ENCODE results near the gene KNCN. TPM values are rescaled to one million over a fixed set of nuclear protein-coding genes. Genes with fewer than 3 reads are reported as not detected.

The KNCN gene
- not detected for total RNA-seq

DNA sequence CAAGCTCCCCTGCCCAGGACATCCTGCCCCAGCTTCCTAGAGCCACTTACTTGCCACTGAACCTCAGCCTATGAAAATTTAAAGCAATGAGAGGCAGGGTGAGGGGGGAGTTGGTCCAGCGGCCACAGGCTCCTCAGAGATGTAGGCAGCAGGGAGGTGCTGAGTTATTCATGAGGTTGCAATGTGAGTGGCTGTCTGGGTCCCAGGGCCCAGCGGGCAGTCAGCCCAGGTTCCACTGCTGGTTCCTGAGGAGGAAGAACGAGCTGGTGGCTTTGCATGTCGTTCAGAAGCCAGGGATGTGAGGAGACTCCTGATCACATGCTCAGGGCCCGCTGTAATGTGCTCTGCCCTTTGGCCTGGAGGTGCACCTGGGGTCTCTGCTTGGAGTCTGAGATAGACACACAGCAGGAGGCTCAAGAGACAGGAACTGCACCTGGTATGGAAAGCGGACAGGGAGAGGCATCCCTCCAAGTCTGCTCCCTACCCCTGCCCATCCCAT lies at the start of gene KNCN:
Gene KNCN (minus strand): TSS at position 51 of the 499 bp plus-strand sequence. CDS start 432 bp downstream, outside the sequence.
- intact Hi-C loops (cut with DNase I), result no loop called here
- ATAC-seq, result no peak
- no peak for DNase-seq (ENCODE audit: low spot score)

- intact Hi-C loops (cut with DNase I), result no loop called here
- ATAC-seq, result no peak
- no peak for DNase-seq (ENCODE audit: low spot score)
Observed at GRCh38 chr1:46599059-46599970, 47.9 kb upstream of the KNCN start.

DNA sequence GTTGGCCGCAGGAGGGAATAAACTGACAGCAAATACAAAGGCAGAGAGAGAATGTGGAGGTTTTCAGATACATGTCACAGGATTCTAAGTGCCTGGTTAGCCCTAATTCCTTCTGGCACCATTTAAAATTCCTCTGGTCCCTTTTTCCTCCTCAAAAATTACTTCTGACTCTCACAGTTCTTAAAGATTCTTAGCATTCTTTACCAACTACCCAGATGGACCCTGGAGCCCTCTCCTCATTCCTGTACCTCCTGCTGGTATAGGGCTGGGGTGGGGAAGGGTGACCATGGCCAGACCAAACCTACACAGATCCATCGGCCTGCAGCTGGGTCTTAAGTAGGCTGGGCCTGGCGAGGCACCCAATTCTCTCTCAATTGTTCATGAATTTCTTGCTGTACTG lies 45.4 kb upstream of the KNCN start:
- ATAC-seq, result no peak
- DNase-seq (ENCODE audit: low spot score), result no peak
- intact Hi-C loops (cut with DNase I), result no loop called here

- DNase-seq (ENCODE audit: low spot score) (no peak), ATAC-seq (no peak)
- intact Hi-C loops (cut with DNase I), result no loop called here
Observed at GRCh38 chr1:46596036-46596435, 44.6 kb upstream of the KNCN start.

GRCh38 chr1:46595127-46595526 lies 43.7 kb upstream of the KNCN start:
- DNase-seq (ENCODE audit: low spot score) (peak; percentile 88), ATAC-seq (peak; percentile 90)
- intact Hi-C loops (cut with DNase I), result no loop called here

GRCh38 chr1:46594063-46594462 lies 42.6 kb upstream of the KNCN start:
- DNase-seq (ENCODE audit: low spot score) (no peak), ATAC-seq (peak; percentile 18)
- intact Hi-C loops (cut with DNase I), result no loop called here

DNA sequence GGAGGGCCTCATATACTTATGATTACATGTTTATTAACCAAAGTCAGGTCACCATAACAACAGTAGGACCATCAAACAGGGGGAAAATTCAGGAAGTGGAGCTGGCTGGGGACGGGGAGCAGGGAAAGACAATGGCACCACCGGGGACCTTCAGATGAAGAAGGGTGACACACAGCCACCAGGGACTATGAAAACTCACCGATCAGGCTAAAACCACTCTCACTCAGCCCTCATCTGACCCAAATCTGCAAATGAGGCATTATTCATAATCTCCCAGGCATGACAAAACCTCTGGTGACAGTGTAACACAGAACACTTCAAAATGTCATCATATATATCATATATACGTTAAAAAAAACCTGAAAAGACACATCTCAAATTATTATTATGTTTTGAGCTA lies 41.4 kb upstream of the KNCN start:
- intact Hi-C loops (cut with DNase I), result no loop called here
- no peak for DNase-seq (ENCODE audit: low spot score)
- ATAC-seq, result no peak

- ATAC-seq, result no peak
- intact Hi-C loops (cut with DNase I), result no loop called here
- no peak for DNase-seq (ENCODE audit: low spot score)
Observed at GRCh38 chr1:46589529-46589928, 38.1 kb upstream of the KNCN start.

DNA sequence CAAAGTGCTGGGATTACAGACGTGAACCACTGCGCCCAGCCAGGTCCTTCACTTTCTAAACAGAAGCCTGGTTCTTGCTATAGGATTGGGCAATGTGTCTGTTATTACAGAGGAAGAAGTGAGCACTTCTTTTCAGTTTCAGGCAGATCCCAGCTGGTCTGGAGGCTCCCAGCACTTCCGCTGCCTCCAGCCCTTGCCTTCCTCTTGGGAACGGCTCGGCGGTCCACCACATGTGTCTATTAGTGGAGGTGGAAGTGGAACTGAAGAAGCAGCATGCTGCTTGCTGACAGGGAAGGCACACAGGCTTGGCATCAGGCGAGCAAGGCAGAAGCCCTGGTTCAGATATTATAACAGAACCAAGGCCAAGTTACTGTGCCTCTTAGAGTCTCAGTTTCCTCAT lies 35.6 kb upstream of the KNCN start:
- DNase-seq (ENCODE audit: low spot score) (peak; percentile 68), ATAC-seq (peak; percentile 90)
- intact Hi-C loops (cut with DNase I), result no loop called here

- DNase-seq (ENCODE audit: low spot score) (no peak), ATAC-seq (no peak)
- intact Hi-C loops (cut with DNase I), result no loop called here
Observed at GRCh38 chr1:46585312-46585938, 34.0 kb upstream of the KNCN start.

DNA sequence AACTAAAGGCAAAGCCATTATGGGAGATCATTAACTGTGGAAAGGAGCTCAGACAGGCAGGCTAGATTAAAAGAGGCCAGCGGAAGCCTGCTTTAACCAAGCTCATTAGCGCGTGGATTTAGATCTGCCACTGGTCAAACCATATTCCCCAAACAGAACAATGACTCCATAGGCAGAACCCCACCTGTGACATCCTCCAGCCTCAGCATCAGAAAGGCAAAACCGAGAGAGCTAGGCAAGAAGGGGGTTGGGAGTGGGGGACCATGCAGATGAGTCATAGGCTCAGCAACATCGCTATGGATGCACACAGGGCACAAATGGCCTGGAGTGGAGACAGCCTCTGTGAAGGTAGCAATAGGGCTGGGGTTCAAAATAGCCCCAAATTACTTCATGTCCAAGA lies 32.0 kb upstream of the KNCN start:
- intact Hi-C loops (cut with DNase I), result no loop called here
- no peak for ATAC-seq

DNA sequence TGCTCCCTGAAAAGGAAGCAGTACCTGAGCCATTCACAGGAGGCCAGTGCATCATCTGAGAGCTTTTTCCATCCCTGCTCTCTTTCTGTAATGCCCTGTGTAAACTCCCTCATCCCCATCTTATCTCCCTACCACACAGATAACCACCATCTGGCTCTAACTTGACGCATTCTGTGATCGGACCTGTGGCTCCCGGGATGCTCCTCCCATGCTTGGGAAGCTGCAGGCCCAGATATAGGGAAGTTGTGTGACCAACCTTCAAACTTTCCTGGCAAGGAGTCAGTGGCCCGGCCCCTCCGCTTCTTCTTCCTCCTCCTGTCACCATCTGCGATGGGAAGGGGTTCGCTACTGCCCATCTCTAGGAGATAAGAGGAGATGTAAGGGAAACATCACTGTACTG lies 31.5 kb upstream of the KNCN start:
- DNase-seq (ENCODE audit: low spot score) (no peak), ATAC-seq (no peak)
- intact Hi-C loops (cut with DNase I), result no loop called here

More for the DNA sequence above, 32.0 kb upstream of the KNCN start:
- no peak for DNase-seq (ENCODE audit: low spot score)

DNA sequence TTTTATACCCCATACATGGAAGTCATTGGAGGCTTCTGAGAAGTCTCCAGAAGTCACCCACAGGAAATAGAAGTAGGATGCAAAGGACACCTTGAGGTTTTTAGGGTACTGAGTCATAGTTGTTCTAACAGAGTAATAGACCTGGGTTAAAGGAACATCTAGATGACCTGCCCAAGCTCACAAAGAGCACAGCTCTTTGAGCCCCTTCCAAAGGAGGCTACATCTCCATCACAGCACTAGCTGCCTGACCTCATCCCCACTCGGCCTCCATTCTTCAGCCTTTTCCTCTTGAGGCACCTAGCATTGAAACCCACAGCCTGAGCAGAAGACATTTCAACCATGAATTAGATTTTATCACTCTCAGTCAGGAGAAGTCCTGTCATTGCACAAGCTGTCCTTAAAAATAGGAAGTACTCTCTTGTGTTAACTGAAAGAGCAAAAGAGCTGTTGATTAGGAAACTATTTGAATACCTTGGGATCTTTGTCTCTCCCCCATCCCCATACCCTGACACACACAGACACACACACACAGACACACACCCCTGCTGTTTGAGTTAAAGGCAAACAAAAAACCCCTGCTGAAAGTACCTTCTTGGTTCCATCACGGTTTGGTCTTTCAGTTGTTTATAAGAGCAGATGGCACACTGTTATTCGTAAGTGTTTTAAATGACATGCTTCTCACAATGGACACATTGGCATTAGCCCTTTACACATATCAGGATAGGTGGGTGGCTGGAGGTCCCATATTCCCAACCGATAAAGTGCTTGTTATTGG lies 30.4 kb upstream of the KNCN start:
- no peak for ATAC-seq
- no peak for DNase-seq (ENCODE audit: low spot score)
- intact Hi-C loops (cut with DNase I), result no loop called here

DNA sequence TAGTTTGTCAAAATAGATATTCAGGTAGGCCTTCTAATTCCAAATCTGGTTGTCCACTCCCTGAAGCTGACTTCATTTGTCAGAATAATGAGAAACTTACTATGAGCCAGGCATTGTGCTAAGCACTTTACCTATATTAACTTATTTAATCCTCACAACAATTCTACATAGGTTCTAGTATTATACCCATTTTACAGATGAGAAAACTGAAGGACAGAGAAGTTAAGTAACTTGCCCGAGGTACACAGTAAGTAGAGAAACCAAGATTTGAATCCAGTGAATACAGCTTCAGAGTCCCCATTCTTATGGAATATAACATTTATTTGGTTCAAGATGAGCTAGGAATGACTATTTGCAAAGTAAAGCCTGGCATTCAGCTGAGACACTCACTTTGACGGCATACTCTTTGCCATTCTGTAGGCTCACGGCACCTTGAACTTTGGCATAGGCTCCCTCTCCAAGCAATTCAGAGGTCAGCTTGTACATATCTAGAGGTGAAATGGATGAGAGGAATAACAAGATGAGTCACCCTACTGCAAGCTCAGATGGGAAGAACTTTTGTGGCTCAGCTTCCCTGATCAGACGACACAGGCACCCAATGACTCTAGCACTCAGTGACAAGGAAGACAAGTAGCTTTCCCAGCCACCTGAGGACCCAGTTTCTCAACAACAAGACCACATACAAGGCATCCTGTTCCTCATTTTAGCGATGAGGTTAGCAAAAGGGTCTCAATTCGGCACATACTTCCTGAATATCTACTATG lies 28.9 kb upstream of the KNCN start:
- DNase-seq (ENCODE audit: low spot score) (no peak), ATAC-seq (no peak)
- intact Hi-C loops (cut with DNase I), result no loop called here

DNA sequence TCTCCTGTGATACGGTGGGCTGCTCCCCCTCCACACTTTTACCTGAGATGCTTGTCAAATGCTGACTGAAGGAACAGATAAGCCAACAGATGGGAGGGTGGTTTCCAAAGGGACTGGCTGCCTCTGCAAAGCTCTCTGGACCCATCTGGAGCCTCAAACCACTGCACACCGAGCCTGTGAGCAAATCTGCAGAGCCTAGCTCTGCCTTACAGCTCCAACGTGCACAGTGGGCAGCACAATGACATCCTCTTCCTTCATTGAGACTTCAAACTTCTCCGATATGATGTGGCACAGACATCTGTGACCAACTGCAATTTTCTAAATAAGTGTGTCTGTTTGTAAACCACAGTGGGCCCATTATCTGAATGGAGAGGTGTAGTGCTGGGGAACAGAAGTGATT lies 26.2 kb upstream of the KNCN start:
- intact Hi-C loops (cut with DNase I), result no loop called here
- ATAC-seq (no peak), DNase-seq (ENCODE audit: low spot score) (no peak)

GRCh38 chr1:46576596-46576995 lies 25.1 kb upstream of the KNCN start:
- ATAC-seq (no peak), DNase-seq (ENCODE audit: low spot score) (no peak)
- intact Hi-C loops (cut with DNase I), result no loop called here

- no peak for DNase-seq (ENCODE audit: low spot score)
- intact Hi-C loops (cut with DNase I), result no loop called here
- no peak for ATAC-seq
Observed at GRCh38 chr1:46575778-46576177, 24.3 kb upstream of the KNCN start.

GRCh38 chr1:46575300-46575699 lies 23.9 kb upstream of the KNCN start:
- no peak for DNase-seq (ENCODE audit: low spot score)

DNA sequence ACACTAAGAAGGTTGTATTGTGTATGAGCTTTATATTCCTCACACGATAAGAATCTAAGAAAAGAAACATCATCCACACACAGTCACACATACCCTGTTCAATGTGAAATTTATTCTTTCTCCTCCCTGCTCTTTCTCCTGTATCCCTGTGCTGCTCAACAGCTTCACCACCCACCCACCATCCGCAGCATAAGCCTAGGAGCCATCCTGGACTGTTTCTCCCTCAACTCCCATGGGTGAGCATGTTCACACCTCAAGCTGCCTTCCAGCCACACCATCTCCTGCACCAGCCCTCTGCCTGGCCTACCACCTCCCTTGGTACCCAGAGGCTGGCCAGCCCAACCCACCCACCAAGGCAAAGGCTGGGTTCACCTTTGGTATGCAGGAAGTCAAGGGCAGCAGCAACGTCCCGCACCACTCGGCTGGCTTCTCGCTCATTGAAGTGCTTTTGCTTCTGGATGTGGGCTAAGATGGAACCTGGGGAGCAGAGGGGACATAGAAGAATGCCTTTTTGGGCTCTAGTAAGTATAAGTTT lies 20.3 kb upstream of the KNCN start:
- no peak for ATAC-seq
- intact Hi-C loops (cut with DNase I), result no loop called here
- DNase-seq (ENCODE audit: low spot score), result no peak

More at GRCh38 chr1:46575300-46575699, 23.9 kb upstream of the KNCN start:
- intact Hi-C loops (cut with DNase I), result no loop called here
- ATAC-seq, result no peak
